Stomach smooth muscle (tissue), 2 donors: ENCODE measurements around the gene LNX2.
A peak's percentile ranks its signal among the peaks of the same experiment; 100 is the strongest.

Source experiments
- H3K27ac ChIP-seq: one replicate; pipeline ENCODE4 v1.7.0; 2013; ENCODE audit warnings: mild to moderate bottlenecking, low read length, inconsistent platforms
- H3K27me3 ChIP-seq, 2 donors: one replicate each; pipeline ENCODE4 v1.7.0; 2013; ENCODE audit warnings: low read length in 2 of 2; ENCODE audit not compliant: insufficient read depth in 2 of 2, control insufficient read depth in 1 of 2
- H3K36me3 ChIP-seq, 2 donors: one replicate each; pipeline ENCODE4 v1.7.0; 2013; ENCODE audit warnings: low read length in 2 of 2; ENCODE audit not compliant: control insufficient read depth in 2 of 2, insufficient read depth in 2 of 2
- H3K4me1 ChIP-seq: one replicate; pipeline ENCODE4 v1.7.0; 2013; ENCODE audit warnings: low read length; ENCODE audit not compliant: control insufficient read depth, insufficient read depth
- H3K4me3 ChIP-seq, 2 donors: one replicate each; pipeline ENCODE4 v1.7.0; 2013; ENCODE audit warnings: low read length in 2 of 2
- H3K9ac ChIP-seq, 2 donors: one replicate each; pipeline ENCODE4 v1.7.0; 2013; ENCODE audit warnings: low read length in 2 of 2, mild to moderate bottlenecking in 1 of 2
- H3K9me3 ChIP-seq, 2 donors: one replicate each; pipeline ENCODE4 v1.7.0; 2013; ENCODE audit warnings: low read length in 2 of 2; ENCODE audit not compliant: control insufficient read depth in 2 of 2
- donor health status: healthy.
- donor health status: Pancreatic carcinoma.

LNX2 gene

GRCh38 chr13:27534981-27535380, 85.3 kb downstream of the LNX2 start:
- H3K4me1 ChIP-seq = peaks cover 7% of the 10 kb centered on the region
- H3K4me3 ChIP-seq = no peak overlapping the region
- no peak overlapping the region for H3K27ac ChIP-seq

GRCh38 chr13:27534108-27534980, 86.0 kb downstream of the LNX2 start:
- H3K4me3 ChIP-seq = no peak overlapping the region
- peaks cover 7% of the 10 kb centered on the region for H3K4me1 ChIP-seq
- no peak overlapping the region for H3K27ac ChIP-seq
- H3K9ac ChIP-seq = no peak overlapping the region
- peaks cover 0 to 2% of the 10 kb centered on the region in 2 donors for H3K27me3 ChIP-seq
- no peaks in the 10 kb centered on the region for H3K36me3 ChIP-seq
- H3K9me3 ChIP-seq = no peaks in the 10 kb centered on the region

More at GRCh38 chr13:27534981-27535380, 85.3 kb downstream of the LNX2 start:
- Histone ChIP-seq H3K27me3 (peaks cover 0 to 2% of the 10 kb centered on the region in 2 donors), H3K9ac (no peak overlapping the region), H3K9me3 (no peaks in the 10 kb centered on the region), H3K36me3 (no peaks in the 10 kb centered on the region)

GRCh38 chr13:27533155-27533643, 87.1 kb downstream of the LNX2 start:
- H3K9ac ChIP-seq = peak overlapping the region in 1 of 2 donors; percentile 58
- no peaks in the 10 kb centered on the region for H3K36me3 ChIP-seq
- peaks cover 2 to 3% of the 10 kb centered on the region in 2 donors for H3K27me3 ChIP-seq
- no peaks in the 10 kb centered on the region for H3K9me3 ChIP-seq
- peak overlapping the region; percentile 43 to 57 for H3K4me3 ChIP-seq
- H3K4me1 ChIP-seq = peaks cover 7% of the 10 kb centered on the region
- no peak overlapping the region for H3K27ac ChIP-seq

GRCh38 chr13:27528908-27529307, 91.4 kb downstream of the LNX2 start:
- H3K27me3 ChIP-seq = peaks cover 3 to 6% of the 10 kb centered on the region in 2 donors
- no peak overlapping the region for H3K9ac ChIP-seq
- H3K27ac ChIP-seq = no peak overlapping the region
- no peak overlapping the region for H3K4me3 ChIP-seq
- H3K9me3 ChIP-seq = no peaks in the 10 kb centered on the region
- H3K4me1 ChIP-seq = peaks cover 7% of the 10 kb centered on the region
- H3K36me3 ChIP-seq = no peaks in the 10 kb centered on the region

GRCh38 chr13:27526516-27526915, 93.8 kb downstream of the LNX2 start:
- Histone ChIP-seq H3K9ac (no peak overlapping the region), H3K9me3 (no peaks in the 10 kb centered on the region), H3K27ac (no peak overlapping the region), H3K27me3 (peaks cover 3 to 4% of the 10 kb centered on the region in 2 donors), H3K36me3 (no peaks in the 10 kb centered on the region), H3K4me3 (no peak overlapping the region), H3K4me1 (no peaks in the 10 kb centered on the region)

GRCh38 chr13:27524981-27525975, 95.1 kb downstream of the LNX2 start:
- no peaks in the 10 kb centered on the region for H3K36me3 ChIP-seq
- H3K9me3 ChIP-seq = no peaks in the 10 kb centered on the region
- H3K9ac ChIP-seq = no peak overlapping the region
- H3K4me3 ChIP-seq = no peak overlapping the region
- H3K4me1 ChIP-seq = no peaks in the 10 kb centered on the region
- H3K27ac ChIP-seq = no peak overlapping the region
- peaks cover 3 to 4% of the 10 kb centered on the region in 2 donors for H3K27me3 ChIP-seq

- Histone ChIP-seq H3K9ac (no peak overlapping the region), H3K9me3 (no peaks in the 10 kb centered on the region), H3K27ac (no peak overlapping the region), H3K36me3 (no peaks in the 10 kb centered on the region), H3K4me1 (no peaks in the 10 kb centered on the region), H3K27me3 (peaks cover 0 to 4% of the 10 kb centered on the region in 2 donors), H3K4me3 (no peak overlapping the region)
Measured at GRCh38 chr13:27523346-27524073, 96.8 kb downstream of the LNX2 start.

GRCh38 chr13:27522847-27523246, 97.5 kb downstream of the LNX2 start:
- no peak overlapping the region for H3K9ac ChIP-seq
- H3K27me3 ChIP-seq = peaks cover 0 to 4% of the 10 kb centered on the region in 2 donors
- H3K27ac ChIP-seq = no peak overlapping the region
- H3K36me3 ChIP-seq = no peaks in the 10 kb centered on the region
- H3K4me3 ChIP-seq = no peak overlapping the region
- H3K4me1 ChIP-seq = no peaks in the 10 kb centered on the region
- no peaks in the 10 kb centered on the region for H3K9me3 ChIP-seq

GRCh38 chr13:27516103-27516502, 104.2 kb downstream of the LNX2 start:
- no peak overlapping the region for H3K27ac ChIP-seq
- H3K27me3 ChIP-seq = no peaks in the 10 kb centered on the region
- H3K36me3 ChIP-seq = no peaks in the 10 kb centered on the region
- no peaks in the 10 kb centered on the region for H3K9me3 ChIP-seq
- no peak overlapping the region for H3K4me3 ChIP-seq
- H3K4me1 ChIP-seq = no peaks in the 10 kb centered on the region
- no peak overlapping the region for H3K9ac ChIP-seq

GRCh38 chr13:27510082-27510481, 110.2 kb downstream of the LNX2 start:
- no peaks in the 10 kb centered on the region for H3K9me3 ChIP-seq
- no peaks in the 10 kb centered on the region for H3K36me3 ChIP-seq
- peaks cover 0 to 2% of the 10 kb centered on the region in 2 donors for H3K27me3 ChIP-seq
- H3K9ac ChIP-seq = no peak overlapping the region
- no peak overlapping the region for H3K4me3 ChIP-seq
- no peaks in the 10 kb centered on the region for H3K4me1 ChIP-seq
- no peak overlapping the region for H3K27ac ChIP-seq
